Right renal cortex interstitium (tissue), 3 donors: ENCODE measurements around the gene ELP2. TPM values are rescaled to one million over a fixed set of nuclear protein-coding genes. Genes with fewer than 3 reads are reported as not detected.
A peak's percentile ranks its signal among the peaks of the same experiment; 100 is the strongest.
"Not testable (repeated sequence)": the region's sequence is repeated elsewhere in the genome, so short reads cannot be mapped to it uniquely, and the experiment has no call there.

Experiments used
- DNase-seq, 3 donors: peaks; one replicate each; pipeline ENCODE4 v3.0.0-alpha.2; 2013; ENCODE audit warnings: low read depth in 3 of 3, low spot score in 2 of 3
- polyA plus RNA-seq, 3 donors: library from polyadenylated mRNA; unstranded; fragments of 120-200 nt; gene quantifications; one replicate each; pipeline ENCODE4 v1.2.1, GENCODE V29; 2013; ENCODE audit not compliant: insufficient read length in 3 of 3

ELP2 gene
- polyA plus RNA-seq, 3 donors, result 86.8 to 93.4 (median 92.0) TPM

GRCh38 chr18:36186461-36187192 is 56.9 kb downstream of the ELP2 start:
- DNase-seq, result peak in 1 of 3 donors; percentile 8

DNA sequence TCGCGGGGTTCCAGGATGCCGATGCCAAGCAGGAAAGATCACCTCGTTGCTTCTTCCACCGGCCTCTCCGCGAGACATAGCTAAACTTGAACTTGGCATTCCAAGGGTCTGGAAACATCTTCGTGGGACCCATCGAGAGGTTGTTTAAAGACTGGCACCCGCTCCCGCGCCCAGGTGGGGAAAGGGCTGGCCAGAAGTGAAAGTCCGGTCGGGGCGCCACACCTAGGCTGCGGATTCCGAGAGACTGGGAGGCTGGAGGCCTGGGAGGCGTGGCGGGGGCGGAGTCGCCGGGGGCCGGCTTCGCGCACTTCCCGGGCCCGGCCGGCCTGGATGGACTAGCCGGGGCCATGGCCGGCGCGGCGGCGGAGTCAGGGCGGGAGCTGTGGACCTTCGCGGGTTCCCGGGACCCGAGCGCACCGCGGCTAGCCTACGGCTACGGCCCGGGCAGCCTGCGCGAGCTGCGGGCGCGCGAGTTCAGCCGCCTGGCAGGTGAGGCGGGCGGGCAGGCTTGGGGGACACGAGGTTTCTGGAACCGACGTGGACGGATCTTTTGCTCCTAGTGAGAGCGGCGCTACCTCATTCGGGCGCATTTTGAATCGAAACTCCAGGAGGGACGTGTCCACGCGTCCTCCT is 57.6 kb downstream of the ELP2 start, which contains the start of gene MOCOS:
MOCOS (plus strand) TSS at position 305 of the 633 bp plus-strand sequence; CDS start at position 348, 43 bp downstream.
- DNase-seq, result peak in 2 of 3 donors; percentile 27 to 55

DNA sequence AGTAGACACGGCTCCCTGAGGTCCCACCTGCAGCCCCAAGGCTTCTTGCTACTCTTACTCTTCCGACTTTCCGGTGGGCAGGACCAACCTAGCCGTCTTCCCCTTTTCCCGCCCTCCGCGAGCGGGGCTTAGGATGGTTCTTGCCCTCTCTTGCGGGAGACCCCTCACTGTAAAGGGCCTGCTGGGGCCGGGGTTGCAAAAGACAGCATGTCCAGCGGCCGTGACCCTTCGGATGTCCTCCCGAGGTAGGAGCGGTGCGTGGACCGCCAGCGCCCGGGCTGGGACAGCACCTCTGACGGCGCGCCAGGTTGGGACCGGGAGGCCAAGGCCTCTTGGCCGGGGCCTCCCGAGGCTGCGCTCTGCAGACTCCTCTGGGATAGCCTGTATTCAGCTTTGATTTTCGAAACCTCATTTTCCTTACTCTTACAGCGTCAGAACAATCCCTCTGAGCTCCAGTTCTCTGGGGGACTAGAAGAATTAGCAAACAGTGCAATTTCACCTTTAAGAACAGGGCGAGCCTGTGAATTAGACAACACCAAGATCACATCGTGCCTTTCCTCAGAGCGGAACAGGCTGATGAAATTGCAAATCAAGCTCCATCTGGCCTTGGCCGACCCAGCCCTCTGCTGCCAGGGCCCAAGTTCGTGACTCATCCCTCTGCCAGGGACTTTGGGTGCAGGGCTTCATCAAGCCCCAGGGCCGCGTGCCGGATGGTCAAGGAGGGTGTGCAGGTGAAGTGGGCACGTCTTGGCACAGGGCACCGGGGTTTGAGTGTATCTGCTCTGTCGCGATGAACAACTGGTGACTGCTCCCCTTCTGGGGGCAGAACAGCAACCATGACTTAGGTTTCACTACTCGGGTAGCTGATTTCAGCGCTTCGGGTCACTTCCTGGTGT is 58.4 kb downstream of the ELP2 start:
- DNase-seq, result no peak

- no peak for DNase-seq
These were observed 59.2 kb downstream of the ELP2 start for GRCh38 chr18:36188916-36189315.

GRCh38 chr18:36189486-36189885 is 59.8 kb downstream of the ELP2 start:
- no peak for DNase-seq

DNA sequence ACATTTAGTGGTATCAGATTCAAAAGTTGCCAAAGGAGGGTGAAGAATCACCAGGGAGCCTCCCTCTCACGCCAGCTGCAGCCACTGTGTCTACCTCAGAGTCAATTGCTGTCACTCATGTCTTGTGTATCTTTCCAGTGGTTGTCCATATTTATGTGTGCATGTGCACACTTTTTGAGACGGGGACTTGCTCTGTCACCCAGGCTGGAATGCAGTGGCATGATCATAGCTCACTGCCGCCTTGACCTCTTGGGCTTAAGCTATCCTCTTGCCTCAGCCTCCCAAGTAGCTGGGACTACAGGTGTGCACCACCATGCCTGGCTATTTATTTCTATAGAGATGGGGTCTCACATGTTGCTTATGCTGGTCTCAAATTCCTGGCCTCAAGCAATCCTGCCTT is 61.6 kb downstream of the ELP2 start:
- no peak for DNase-seq

GRCh38 chr18:36191711-36192110 is 62.0 kb downstream of the ELP2 start:
- no peak for DNase-seq

- DNase-seq, result no peak
These were observed 65.1 kb downstream of the ELP2 start for GRCh38 chr18:36194600-36195315.

- DNase-seq, result no peak
These were observed 65.9 kb downstream of the ELP2 start for GRCh38 chr18:36195427-36196122.

DNA sequence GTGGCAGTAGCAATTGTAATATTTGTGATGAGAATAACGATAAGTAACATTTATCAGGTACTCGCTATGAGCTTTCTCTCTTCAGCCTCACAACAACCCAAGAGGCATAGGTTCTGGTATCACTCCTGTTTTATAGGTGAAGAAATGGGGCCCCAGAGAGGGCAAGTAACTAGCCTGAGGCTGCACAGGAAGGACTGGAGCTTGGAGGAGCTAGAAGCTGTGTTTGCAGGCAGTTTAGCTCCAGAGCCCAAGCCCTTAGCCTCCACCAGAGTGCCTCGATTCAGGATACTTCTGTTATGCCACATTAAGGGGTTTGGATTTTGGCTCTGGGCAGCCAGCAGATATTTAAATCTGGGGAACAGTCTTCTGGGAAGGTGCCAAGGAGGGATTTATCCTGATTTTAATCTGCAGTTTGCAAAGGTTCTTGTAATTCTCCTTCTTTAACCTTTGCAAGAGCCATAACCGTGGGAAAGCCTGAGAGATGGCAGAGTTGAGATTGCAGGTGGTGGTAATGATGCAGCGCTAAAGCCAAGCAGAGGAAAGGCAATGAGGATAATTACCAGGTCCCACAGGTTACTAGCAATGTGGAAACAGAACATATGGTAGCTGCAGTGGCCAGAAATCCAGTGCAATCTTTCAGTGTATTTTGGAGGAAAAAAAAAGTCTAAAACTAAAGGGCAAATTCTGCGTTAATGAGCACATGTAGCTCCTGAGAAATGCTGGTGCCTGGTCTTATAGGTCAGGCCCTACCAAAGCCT is 66.7 kb downstream of the ELP2 start:
- DNase-seq, result no peak

- DNase-seq, result no peak
These were observed 67.9 kb downstream of the ELP2 start for GRCh38 chr18:36197511-36198166.

DNA sequence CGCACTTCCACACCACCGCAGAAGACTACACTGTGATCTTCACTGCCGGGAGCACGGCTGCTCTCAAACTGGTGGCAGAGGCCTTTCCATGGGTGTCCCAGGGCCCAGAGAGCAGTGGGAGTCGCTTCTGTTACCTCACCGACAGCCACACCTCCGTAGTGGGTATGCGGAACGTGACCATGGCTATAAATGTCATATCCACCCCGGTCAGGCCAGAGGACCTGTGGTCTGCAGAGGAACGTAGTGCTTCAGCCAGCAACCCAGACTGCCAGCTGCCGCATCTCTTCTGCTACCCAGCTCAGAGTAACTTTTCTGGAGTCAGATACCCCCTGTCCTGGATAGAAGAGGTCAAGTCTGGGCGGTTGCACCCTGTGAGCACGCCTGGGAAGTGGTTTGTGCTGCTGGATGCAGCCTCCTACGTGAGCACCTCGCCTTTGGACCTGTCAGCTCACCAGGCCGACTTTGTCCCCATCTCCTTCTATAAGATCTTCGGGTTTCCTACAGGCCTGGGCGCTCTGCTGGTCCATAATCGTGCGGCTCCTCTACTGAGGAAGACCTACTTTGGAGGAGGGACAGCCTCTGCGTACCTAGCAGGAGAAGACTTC is 70.1 kb downstream of the ELP2 start:
- DNase-seq, result no peak

- no peak for DNase-seq
These were observed 70.7 kb downstream of the ELP2 start for GRCh38 chr18:36200354-36200771.

- DNase-seq, result no peak
These were observed 72.1 kb downstream of the ELP2 start for GRCh38 chr18:36201765-36202164.

DNA sequence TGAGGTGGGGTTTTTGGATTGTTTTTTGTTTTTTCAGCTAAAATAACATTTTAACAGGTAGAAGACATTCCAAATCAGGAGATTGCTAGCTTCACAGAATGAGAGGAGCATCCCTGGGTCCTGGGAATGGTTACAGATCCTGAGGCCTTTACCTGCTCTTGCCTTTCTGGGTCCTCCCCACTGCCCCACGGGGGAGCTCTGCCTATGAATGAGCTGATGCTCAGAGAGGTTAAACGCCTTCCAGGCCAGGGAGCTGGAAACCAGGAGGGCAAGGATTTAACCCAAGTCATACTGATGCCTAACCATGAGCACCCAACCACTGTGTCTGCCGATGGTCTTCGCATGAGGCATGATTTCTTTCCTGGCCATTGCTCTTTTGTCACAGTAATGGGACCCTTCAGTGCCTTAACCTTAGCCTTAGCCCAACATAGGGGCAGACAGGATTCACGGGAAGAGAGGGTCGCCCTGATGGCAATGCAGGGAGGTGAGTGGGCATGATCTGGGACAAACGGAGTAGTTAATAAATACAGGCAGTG is 73.7 kb downstream of the ELP2 start:
- no peak for DNase-seq

DNA sequence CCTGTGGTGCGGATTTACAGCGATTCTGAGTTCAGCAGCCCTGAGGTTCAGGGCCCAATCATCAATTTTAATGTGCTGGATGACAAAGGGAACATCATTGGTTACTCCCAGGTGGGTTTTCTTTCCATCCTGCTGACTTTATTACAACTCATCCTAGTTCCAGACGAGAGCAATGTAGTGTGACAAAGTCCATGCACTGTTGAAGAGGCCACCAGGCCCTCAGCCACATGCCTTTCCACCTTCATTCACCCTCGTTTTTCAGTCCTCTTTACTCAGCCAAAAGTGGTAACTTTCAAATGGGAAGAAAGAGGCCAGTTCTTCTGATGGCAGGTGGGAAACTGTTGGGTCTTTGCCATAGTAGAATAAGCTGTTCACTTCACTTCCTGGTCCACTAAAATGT is 75.5 kb downstream of the ELP2 start:
- no peak for DNase-seq

- DNase-seq, result no peak
These were observed 77.6 kb downstream of the ELP2 start for GRCh38 chr18:36207303-36207702.

DNA sequence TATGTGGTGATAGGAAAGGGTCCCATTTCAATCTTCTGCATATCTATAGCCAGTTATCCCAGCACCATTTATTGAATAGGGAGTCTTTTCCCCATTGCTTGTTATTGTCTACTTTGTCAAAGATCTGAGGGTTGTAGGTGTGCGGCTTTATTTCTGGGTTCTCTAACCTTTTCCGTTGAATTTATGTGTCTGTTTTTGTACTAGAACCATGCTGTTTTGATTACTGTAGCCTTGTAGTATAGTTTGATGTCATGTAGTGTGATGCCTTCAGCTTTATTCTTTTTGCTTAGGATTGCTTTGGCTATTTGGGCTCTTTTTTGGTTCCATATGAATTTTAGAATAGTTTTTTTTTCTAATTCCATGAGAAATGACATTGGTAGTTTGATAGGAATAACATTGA is 78.3 kb downstream of the ELP2 start:
- not testable (repeated sequence) for DNase-seq
